Ectodermal cell (in vitro differentiated cells): ENCODE measurements around the gene CDK16.

Source experiments
- H3K27ac ChIP-seq: 2 replicates; pipeline ENCODE4 v1.7.0; 2013; ENCODE audit warnings: mild to moderate bottlenecking, low read depth, low read length; ENCODE audit not compliant: insufficient read depth, poor library complexity, severe bottlenecking
- H3K27me3 ChIP-seq: 2 replicates; pipeline ENCODE4 v1.7.0; 2013; ENCODE audit warnings: mild to moderate bottlenecking, low read length; ENCODE audit not compliant: insufficient read depth, control insufficient read depth, poor library complexity, severe bottlenecking
- H3K36me3 ChIP-seq: one replicate; pipeline ENCODE4 v1.7.0; 2013; ENCODE audit warnings: low read length; ENCODE audit not compliant: control insufficient read depth, insufficient read depth
- H3K4me1 ChIP-seq: one replicate; pipeline ENCODE4 v1.7.0; 2013; ENCODE audit warnings: low read length; ENCODE audit not compliant: control insufficient read depth, insufficient read depth
- H3K4me3 ChIP-seq: 2 replicates; pipeline ENCODE4 v1.7.0; 2013; ENCODE audit warnings: low read depth, low read length, control low read depth; ENCODE audit not compliant: insufficient read depth
- H3K9me3 ChIP-seq: 2 replicates; pipeline ENCODE4 v1.7.0; 2013; ENCODE audit warnings: mild to moderate bottlenecking, low read length, moderate library complexity; ENCODE audit not compliant: control insufficient read depth
- WGBS, 2 experiments: methylation state at CpG; one replicate each; pipeline ENCODE4 v1.1.7; 2013; ENCODE audit warnings: missing lambda C conversion rate in 2 of 2; 5-methylcytosine and 5-hydroxymethylcytosine counted together

The CDK16 gene

DNA sequence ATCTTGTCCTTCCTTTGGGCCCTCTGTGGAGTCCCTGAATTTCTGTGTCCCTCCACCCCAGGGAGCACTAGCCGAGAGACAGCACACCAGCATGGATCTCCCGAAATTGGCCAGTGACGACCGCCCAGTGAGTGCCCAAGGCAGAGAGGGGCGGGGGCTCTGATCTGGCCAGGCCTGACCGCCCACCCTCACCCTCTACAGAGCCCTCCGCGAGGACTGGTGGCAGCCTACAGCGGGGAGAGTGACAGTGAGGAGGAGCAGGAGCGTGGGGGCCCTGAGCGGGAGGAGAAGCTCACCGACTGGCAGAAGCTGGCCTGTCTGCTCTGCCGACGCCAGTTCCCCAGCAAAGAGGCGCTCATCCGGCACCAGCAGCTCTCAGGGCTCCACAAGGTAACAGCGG, 33.2 kb upstream of the CDK16 start:
- Histone ChIP-seq H3K36me3 (peaks cover 7% of the 10 kb centered on the region), H3K27me3 (no peaks in the 10 kb centered on the region), H3K27ac (no peak overlapping the region), H3K4me1 (no peaks in the 10 kb centered on the region), H3K9me3 (no peaks in the 10 kb centered on the region), H3K4me3 (no peak overlapping the region)
- 93 to 95% methylated on average over 15 to 17 of the region's 17 CpGs for WGBS, 2 experiments

DNA sequence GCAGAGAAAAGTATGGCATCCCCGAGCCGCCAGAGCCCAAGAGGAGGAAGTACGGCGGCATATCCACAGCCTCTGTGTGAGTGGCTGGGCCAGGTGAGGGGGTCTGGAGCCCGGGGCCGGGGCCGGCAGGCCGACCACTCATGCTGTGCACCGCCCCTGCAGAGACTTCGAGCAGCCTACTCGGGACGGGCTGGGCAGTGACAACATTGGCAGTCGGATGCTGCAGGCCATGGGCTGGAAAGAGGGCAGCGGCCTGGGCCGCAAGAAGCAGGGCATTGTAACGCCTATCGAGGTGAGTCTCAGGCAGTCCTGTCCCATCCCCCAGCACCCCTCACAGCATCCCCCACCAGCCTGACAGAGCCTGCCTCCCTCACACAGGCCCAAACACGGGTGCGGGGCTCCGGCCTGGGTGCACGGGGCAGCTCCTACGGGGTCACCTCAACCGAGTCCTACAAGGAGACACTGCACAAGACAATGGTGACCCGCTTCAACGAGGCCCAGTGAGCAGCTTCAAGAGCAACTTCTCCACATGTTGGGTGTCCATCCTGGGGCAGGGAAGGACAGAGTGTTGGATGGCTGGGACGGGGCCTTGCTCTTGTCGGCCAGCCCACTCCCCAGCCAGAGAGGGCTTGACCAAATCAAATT, 32.3 kb upstream of the CDK16 start:
- Histone ChIP-seq H3K4me3 (no peak overlapping the region), H3K36me3 (peaks cover 6% of the 10 kb centered on the region), H3K4me1 (no peaks in the 10 kb centered on the region), H3K9me3 (no peaks in the 10 kb centered on the region), H3K27ac (no peak overlapping the region), H3K27me3 (peaks cover under 1% of the 10 kb centered on the region)
- WGBS, 2 experiments = 94 to 97% methylated on average over 27 of the region's 27 CpGs

DNA sequence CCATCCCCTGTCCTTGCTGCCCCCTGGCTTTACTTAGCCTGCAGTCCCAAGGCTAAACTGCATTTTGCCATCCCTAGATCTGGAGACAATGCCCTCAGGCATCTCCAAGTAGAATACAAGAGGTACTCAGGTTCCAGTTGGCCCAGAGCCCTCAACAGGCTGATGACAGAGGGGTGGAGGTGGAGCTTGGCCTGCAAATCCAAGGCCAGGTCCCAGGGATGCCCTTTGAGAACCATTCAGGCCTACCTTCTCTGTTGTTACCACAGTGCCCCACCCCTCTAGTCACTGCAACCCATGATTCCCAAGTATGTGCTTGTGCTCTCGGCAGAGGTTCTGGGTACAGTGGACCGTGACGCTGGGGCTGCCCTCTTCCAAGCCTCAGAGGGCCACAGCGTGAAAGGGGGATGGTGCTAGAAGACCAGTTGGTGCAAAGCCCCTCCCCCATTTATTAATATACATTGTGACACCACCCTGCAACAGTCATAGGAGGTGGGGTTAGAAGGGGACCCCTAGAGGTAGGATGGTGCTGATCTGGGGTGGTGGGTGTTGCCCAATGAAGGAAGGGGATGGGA, 31.3 kb upstream of the CDK16 start:
- 86 to 89% methylated on average over 3 to 4 of the region's 4 CpGs for WGBS, 2 experiments
- Histone ChIP-seq H3K27ac (no peak overlapping the region), H3K4me3 (no peak overlapping the region), H3K9me3 (no peaks in the 10 kb centered on the region), H3K27me3 (peaks cover 10% of the 10 kb centered on the region), H3K36me3 (no peaks in the 10 kb centered on the region), H3K4me1 (no peaks in the 10 kb centered on the region)

DNA sequence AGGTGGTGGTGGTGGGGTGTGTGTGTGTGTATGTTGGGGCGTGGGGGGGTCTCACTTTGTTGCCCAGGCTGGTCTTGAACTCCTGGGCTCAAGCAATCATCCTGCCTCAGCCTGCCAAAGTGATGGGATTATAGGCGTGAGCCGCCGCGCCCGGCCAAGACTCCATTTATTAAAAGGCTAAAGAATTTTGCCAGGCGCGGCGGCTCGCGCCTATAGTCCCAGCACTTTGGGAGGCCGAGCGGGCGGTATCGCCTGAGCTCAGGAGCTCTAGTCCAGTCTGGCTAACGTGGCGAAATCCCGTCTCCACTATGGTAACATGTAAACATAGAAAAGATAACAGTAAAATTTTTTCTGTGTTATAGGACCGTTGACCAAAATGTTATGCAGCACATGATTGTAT, 28.6 kb upstream of the CDK16 start:
- H3K27me3 ChIP-seq = peaks cover 10% of the 10 kb centered on the region
- no peaks in the 10 kb centered on the region for H3K9me3 ChIP-seq
- no peaks in the 10 kb centered on the region for H3K4me1 ChIP-seq
- 88 to 89% methylated on average over 15 to 17 of the region's 19 CpGs for WGBS, 2 experiments
- no peak overlapping the region for H3K4me3 ChIP-seq
- H3K36me3 ChIP-seq = no peaks in the 10 kb centered on the region
- no peak overlapping the region for H3K27ac ChIP-seq

DNA sequence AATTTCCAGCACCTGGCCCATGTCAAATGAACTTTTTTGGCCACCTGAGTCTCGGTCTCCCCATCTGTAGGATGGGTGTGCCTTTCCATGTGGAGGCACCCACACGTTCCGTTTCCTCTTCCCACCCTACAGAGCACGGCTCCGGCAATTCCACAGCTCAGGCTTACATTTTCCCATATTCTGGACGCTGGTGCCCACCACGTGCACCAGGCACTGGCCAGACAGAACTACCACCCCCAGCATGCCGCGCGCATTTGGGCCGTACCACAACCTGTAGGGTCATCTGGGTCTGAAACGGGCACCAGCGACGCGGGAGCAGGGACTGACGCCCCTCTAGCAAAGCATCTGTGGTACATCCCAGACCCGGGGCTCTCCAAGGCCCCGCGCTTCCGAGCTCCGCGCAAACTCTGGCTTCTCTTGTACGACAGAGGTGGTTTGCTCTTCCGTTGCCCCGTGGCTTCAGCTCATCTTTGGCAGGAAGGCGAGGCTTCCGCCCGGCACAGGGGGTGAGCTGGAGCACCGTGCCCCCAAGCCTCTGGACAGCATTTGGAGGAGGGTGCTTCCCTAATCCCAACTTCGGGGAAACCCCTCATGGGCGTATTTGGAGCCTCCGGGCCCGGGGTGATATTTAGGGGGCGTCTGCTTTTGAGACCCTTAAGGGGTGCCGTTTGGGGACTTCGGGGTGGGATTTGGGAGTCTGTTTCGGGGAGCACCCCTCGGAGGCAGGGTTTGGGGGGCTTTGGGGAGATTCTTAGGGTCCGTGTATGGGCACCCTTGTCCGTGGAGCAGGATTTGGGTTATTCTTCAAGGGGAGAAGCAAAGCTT, 27.8 kb upstream of the CDK16 start:
- Histone ChIP-seq H3K4me1 (no peaks in the 10 kb centered on the region), H3K4me3 (peak overlapping the region; percentile 51), H3K9me3 (no peaks in the 10 kb centered on the region), H3K27ac (no peak overlapping the region), H3K27me3 (peaks cover 10% of the 10 kb centered on the region), H3K36me3 (no peaks in the 10 kb centered on the region)
- WGBS, 2 experiments = 3 to 5% methylated on average over 40 of the region's 40 CpGs

DNA sequence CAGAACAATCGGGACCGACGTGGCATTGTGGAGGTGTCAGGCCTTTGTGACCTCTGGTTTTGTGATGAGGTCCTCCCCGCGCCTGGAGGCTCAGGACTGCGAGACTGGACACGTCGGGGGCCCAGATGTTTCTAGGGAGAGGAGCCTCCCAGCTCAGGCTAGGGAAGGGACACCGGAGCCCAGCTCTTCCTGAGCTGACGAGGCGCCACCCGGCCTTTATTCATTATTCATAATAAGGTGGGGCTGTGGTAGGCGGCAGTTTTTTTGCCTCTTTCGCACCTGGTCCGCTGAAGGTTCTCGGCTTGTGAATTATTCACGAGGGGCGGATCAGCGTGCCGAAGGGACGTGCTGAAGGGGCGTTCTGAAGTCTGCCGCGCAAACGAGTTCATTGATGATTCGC, 27.1 kb upstream of the CDK16 start:
- no peaks in the 10 kb centered on the region for H3K9me3 ChIP-seq
- 2% methylated on average over 26 of the region's 26 CpGs for WGBS, 2 experiments
- H3K4me3 ChIP-seq = peak overlapping the region; percentile 51
- peaks cover 10% of the 10 kb centered on the region for H3K27me3 ChIP-seq
- no peaks in the 10 kb centered on the region for H3K36me3 ChIP-seq
- H3K27ac ChIP-seq = no peak overlapping the region
- no peaks in the 10 kb centered on the region for H3K4me1 ChIP-seq

DNA sequence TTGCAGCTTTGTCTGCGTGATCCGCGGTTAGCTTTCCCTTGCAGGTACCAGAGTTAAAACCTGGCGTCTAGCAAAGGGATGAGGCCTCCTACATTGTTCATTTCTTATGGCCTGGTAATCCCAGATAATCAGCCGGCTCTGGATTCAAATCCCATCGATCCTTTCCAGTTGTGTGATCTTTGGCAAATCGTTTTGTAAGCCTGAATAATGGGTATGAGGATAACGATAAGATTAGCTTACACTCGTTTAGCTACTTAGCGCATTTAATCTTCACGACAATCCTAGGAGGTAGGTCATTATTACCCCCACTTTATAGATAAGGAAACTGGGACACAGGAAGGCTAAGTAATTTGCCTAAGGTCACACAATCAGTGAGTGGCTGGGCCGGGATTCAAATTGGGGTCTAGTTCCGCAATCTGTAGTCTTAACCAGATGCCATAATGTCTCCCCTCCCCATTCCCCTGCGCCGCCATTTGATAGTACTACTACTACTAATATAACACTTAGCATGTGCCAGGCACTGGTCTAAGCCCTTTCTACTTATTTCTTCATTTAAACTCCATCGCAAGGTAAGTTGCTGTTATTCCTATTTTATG, 26.6 kb upstream of the CDK16 start:
- Histone ChIP-seq H3K27me3 (peaks cover 10% of the 10 kb centered on the region), H3K4me1 (no peaks in the 10 kb centered on the region), H3K4me3 (peak overlapping the region; percentile 51), H3K27ac (no peak overlapping the region), H3K36me3 (no peaks in the 10 kb centered on the region), H3K9me3 (no peaks in the 10 kb centered on the region)
- WGBS, 2 experiments = 52 to 58% methylated on average over 11 to 15 of the region's 16 CpGs

DNA sequence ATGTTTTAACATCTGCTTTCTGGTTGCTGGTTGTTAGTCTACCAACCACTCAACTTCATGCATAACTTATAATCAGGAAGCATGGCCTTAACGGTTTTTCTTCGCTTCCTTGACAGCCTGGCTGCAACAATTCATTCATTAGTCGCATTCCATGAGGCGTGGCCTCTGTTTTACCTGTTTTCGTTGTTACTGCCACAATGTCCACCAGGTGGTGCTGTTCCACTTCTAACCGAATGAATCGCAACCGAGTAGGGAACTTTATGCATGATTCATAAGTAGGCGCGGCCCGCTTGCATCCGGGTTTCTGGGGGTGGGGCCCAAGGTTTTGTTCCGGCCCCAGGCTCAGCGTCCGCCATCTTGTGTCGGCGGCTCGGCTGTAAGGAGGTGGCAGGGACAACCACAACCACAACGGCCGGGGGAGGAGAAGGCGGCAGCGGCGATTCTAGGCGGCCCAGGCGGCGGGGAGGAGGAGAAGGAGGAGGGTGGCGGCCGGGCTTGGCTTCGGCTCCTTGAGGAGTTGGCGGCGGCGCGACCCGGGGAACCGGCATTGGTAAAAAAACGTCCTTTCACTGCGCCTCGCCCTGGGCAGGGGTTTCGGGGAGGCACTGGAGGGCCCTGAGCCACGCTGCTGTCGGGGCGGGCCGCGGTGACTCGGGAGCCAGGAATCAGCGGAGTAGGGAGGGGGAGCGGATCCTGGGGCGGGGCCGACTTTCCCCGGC, 24.8 kb upstream of the CDK16 start, which contains the start of gene UBA1:
Gene UBA1, plus strand, starts transcription at position 355 of the 719 bp plus-strand sequence. CDS start 4,974 bp downstream, outside the sequence.
- Histone ChIP-seq H3K27ac (peak within 1 kb of the TSS; percentile 63), H3K27me3 (peaks cover 10% of the 10 kb centered on the region), H3K4me3 (peak within 1 kb of the TSS; percentile 75), H3K9me3 (no peaks in the 10 kb centered on the region), H3K36me3 (no peaks in the 10 kb centered on the region), H3K4me1 (peaks cover 3% of the 10 kb centered on the region)
- 1% methylated on average over 50 of the region's 50 CpGs for WGBS, 2 experiments

DNA sequence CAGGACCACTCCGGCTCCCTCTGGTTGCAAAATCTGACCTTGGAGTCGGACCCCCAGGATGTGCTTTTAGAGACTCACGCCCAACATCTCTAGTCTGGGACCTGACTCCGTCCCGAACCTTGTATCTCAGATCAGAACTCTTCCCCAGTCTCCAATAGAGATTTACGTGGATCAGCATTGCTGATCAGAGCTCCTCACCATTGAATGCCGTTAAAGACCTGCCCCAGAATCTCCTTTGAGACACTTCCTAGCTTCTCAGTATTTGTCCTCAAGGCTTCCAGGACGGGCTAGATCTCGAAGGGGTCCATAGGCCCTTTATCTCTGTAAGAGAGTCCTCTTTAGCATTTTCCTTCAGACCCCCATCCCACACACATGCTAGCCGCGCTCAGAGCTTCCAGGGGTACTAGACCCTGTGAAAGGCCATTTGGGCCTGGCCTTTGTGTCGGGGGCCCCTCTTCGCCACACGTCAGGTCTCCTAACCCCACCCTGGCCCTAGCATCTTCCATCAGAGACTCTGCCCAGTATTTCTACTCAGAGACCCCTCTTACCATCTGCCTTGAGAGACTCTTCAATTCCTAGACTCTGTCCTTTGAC, 24.2 kb upstream of the CDK16 start:
- no peaks in the 10 kb centered on the region for H3K9me3 ChIP-seq
- peak overlapping the region; percentile 75 for H3K4me3 ChIP-seq
- peaks cover 10% of the 10 kb centered on the region for H3K27me3 ChIP-seq
- WGBS, 2 experiments = 8 to 9% methylated on average over 14 of the region's 14 CpGs
- H3K27ac ChIP-seq = no peak overlapping the region
- H3K36me3 ChIP-seq = peaks cover 6% of the 10 kb centered on the region
- peaks cover 3% of the 10 kb centered on the region for H3K4me1 ChIP-seq
